Fibroblast of peridontal ligament (primary cell): ENCODE measurements around the gene NR4A2.

Source experiments
- DNase-seq: peaks from one replicate; pipeline ENCODE4 v3.0.0-alpha.2; 2010; ENCODE audit errors: extremely low read depth

Gene NR4A2

GRCh38 chr2:156332534-156333273 lies at the start of gene NR4A2:
TSS of gene NR4A2 (minus strand) at chr2:156332721. CDS start at chr2:156330186, 2,535 bp downstream.
- DNase-seq, result peak; percentile 91

- peak; percentile 6 for DNase-seq
Measured at GRCh38 chr2:156380117-156380645, 47.7 kb upstream of the NR4A2 start.

DNA sequence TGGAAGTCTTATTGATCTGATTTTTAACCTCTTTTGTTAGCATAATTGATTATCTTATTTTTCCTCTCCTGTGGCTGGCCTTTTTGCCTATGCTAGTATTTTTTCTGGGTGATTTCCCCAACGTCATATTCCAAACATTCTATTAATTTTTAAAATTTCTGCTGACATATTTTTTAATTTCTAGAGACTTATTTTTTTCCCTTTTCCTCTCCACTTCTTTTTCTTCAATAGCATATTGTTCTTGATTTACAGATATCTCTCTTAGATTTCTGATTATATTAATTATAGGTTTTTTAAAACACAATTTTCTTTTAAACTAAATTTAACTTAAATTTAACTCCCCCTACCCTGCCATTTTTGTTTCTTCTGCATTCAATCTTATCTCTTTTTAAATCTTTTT lies 47.2 kb upstream of the NR4A2 start:
- DNase-seq, result no peak

- DNase-seq, result no peak
Measured at GRCh38 chr2:156379071-156379470, 46.5 kb upstream of the NR4A2 start.

GRCh38 chr2:156366753-156367152 lies 34.2 kb upstream of the NR4A2 start:
- no peak for DNase-seq

- DNase-seq, result no peak
Measured at GRCh38 chr2:156363141-156363540, 30.6 kb upstream of the NR4A2 start.

DNA sequence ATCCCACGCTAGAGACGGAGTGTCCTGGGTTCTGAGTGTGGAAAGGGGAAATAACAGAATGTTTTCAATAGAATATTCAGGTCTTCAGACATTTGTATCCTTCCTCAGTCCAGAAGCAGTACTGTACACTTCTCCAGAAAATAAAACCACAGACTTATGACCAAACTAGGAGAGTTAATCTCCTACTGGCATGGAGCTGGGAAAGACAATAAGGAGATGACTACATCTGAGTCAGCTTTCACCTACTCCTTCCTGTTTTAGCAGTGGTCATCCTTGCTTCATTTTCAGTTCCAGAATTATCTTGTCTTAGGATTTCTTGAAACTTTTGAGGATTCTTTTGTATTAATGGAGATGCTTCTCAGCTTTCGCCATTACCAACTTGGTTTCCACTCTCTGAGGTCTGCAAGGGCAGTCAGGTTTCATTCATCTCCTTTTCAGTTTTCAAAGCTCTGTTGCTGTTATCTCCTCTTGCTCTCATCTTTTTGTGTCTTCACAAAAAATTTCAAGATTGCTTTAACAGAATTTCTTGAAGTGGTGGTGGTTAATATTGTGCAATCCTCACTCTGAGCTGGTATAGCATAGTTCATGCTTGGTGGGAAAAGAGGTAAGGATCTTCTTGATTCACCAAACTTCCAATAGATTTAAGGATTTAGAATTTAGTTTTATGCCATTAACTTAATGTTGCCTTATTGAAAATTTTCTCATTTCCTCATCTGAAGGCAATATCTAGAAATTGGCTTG lies 23.7 kb upstream of the NR4A2 start:
- no peak for DNase-seq

DNA sequence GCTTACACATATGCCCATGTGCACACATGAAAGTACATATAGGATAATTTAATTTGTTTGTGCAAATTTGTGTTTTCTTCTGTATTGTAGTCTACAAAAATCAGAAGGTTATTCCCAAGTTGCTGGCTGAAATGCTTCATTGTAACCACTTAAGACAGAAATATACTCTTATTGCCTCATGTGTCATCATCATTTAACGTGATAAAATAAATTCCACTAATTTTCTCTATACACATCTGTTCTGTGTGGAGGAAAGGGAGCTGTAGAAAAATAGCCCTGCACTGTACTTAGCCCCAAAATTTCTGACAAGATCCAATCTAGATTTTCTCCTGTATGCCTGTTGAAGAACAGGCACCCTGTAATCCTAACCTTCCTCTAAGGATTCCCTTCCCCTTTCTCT lies 20.4 kb upstream of the NR4A2 start:
- no peak for DNase-seq

DNA sequence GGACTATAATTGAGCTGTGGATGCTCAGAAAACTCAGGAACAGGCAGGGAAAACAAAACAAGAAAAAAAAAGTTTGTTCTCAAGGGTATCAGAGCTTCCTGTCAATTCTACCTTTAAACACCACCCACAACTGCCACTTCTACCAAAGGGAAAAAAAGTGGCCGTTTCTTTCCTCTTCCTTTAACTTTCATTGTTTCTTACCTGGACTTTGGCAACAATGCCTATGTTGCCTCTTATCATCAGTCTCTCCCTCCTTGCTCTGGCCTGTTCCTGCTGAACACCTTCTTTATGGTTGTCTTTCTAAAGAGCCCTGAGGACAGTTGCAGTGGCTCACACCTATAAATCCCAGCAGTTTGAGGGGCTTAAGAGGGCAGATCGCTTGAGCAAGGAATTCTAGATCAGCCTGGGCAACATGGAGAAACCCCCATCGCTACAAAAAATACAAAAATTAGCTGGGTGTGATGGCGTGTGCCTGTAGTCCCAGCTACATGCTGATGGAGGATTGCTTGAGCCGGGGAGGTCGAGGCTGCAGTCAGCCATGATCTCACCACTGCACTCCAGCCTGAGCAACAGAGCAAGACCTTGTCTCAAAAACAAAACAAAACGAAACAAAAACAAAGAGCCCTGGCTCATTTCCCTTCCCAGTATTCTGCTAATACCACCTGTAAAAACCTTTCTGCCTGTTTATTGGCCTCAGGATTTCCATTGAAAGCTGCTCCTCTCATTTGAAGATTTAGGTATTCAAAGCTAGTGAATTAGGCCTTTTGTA lies 18.0 kb upstream of the NR4A2 start:
- no peak for DNase-seq

- DNase-seq, result no peak
Measured at GRCh38 chr2:156349605-156350004, 17.1 kb upstream of the NR4A2 start.

DNA sequence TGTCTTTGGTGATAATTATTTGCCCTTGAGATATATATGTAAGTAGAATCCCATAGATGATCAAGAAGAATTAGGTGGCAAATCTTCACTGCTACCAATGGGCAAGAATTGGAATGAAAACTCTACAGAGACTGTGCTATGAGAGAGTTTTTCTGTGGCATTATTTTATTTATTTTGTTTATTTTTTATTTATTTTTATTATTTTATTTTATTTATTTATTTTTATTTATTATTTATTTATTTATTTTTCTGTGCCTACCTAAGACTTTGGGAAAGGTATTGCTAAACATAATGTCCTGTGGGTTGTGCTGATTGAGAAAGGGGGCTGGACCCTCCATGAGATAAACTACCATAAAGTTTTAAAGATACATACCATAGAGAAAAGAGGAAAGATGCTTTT lies 16.6 kb upstream of the NR4A2 start:
- DNase-seq, result no peak

DNA sequence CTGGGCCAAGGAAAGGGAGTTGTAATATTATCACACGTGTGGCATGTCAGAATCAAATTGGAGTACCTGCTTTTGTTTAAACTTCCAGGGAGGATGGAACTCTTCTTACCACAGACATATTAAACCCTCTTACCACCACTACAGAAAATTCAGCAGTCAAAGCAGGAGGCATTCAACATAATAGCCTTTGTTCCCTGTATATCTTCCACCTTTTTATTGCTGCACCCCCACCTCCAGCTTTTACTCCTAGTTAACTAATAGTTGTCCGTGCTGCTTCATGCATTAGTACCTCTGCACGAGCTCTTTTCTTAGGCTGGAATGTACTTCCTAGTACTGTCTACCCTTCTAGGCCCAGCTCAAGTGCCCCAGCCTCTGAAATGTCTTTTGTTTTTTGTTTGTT lies 14.9 kb upstream of the NR4A2 start:
- DNase-seq, result no peak

DNA sequence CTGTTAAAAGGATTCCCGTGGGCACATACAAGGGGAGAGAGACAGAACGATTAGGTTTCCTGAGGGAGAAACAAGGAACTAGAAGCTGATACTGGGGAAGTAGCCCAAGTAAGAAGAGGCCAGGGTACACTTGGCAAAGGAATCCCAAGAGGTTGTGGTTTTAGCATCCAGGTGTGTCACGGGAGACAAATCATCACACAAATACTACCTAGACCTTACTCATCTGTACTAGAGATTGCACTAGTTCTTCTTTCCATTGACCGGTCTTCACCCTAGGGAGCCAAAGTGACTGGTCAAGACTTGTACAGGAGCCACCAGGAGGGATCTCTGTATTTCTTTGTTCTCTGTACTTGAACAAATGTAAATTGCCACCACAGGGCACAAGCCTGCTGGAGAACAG lies 14.2 kb upstream of the NR4A2 start:
- DNase-seq, result no peak

DNA sequence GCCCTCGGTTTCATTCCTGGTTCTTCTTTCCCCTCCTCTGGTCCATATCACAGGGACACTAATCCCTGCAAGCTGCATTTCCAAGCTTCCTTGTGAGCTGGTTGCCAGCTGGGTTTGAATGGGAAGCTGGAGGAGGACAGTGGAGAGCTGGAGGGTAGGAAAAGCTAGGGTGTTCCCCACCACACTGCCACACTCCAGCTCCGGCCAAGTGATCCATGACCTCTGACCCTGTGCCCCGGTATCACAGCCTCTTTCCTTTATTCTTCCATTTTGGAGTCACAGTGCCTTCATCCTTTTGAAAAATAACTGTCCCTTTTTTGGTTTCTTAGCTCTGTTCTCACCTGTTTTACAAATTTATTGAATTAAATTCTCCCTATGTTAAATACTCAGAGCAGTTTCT lies 13.1 kb upstream of the NR4A2 start:
- DNase-seq, result no peak

GRCh38 chr2:156343940-156344301 lies 11.4 kb upstream of the NR4A2 start:
- DNase-seq, result peak; percentile 83

GRCh38 chr2:156343096-156343939 lies 10.8 kb upstream of the NR4A2 start:
- DNase-seq, result no peak

- DNase-seq, result peak; percentile 94
Measured at GRCh38 chr2:156342254-156343095, 10.0 kb upstream of the NR4A2 start.

- DNase-seq, result peak; percentile 96
Measured at GRCh38 chr2:156341452-156342253, 9.1 kb upstream of the NR4A2 start.

DNA sequence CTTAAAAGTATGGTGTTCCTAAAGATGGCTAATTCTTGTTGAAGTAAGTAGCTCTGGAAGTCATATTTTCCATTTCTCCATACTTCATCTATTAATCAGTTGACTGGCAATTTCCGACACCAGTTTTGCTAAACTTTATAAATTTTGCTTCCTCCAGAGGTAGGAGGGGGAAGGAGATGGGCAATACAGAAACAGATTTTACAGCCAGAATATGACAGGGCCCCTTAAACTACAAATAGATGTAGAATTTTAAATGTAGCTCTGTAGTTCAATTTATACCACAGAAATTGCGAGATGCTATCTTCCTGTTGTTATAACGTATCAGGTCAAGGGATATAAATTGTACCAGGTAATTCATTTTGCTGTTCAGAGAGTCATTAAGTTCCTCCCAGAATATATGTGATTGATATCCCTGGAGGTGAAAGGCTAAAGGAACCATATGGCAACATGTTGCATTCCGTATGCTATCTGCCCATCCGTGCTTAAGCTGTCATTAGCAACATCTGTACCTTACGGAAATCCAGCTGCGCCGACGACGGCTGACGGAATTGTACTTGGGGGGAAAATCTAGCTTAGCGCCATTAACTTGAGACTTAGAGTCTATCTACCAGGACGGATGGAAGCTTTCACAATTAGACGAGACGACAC lies 8.4 kb upstream of the NR4A2 start:
- DNase-seq, result no peak
